Left kidney (tissue), 2 donors: ENCODE data around the gene MS4A3. TPM values are rescaled to one million over a fixed set of nuclear protein-coding genes. Genes with fewer than 3 reads are reported as not detected.
"Not testable (repeated sequence)": the region's sequence is repeated elsewhere in the genome, so short reads cannot be mapped to it uniquely, and the experiment has no call there.

Source experiments
- DNase-seq: peaks from one replicate; pipeline ENCODE4 v3.0.0-alpha.2; 2013
- polyA plus RNA-seq: library from polyadenylated mRNA; unstranded; fragments of 120-200 nt; gene quantifications from one replicate; pipeline ENCODE4 v1.2.1, GENCODE V29; 2013; ENCODE audit not compliant: insufficient read length

MS4A3 gene
- polyA plus RNA-seq, 1 donor, result 0.52 TPM

DNA sequence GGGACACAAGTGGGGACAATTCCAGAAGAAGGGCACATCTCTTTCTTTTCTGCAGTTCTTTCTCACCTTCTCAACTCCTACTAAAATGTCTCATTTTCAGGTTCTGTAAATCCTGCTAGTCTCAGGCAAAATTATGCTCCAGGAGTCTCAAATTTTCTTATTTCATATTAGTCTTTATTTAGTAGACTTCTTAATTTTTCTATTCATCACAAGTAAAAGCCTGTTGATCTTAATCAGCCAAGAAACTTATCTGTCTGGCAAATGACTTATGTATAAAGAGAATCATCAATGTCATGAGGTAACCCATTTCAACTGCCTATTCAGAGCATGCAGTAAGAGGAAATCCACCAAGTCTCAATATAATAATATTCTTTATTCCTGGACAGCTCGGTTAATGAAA, 31.9 kb downstream of the MS4A3 start, which contains the start of gene MS4A2:
TSS of gene MS4A2 (plus strand) at position 301 of the 400 bp plus-strand sequence. CDS start 102 bp downstream, outside the sequence.
- no peak for DNase-seq

DNA sequence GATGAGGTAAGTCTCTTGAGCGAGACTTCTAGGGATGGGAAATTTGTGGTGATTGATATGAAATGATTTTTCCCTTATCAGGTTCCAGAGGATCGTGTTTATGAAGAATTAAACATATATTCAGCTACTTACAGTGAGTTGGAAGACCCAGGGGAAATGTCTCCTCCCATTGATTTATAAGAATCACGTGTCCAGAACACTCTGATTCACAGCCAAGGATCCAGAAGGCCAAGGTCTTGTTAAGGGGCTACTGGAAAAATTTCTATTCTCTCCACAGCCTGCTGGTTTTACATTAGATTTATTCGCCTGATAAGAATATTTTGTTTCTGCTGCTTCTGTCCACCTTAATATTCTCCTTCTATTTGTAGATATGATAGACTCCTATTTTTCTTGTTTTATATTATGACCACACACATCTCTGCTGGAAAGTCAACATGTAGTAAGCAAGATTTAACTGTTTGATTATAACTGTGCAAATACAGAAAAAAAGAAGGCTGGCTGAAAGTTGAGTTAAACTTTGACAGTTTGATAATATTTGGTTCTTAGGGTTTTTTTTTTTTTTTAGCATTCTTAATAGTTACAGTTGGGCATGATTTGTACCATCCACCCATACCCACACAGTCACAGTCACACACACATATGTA, 39.1 kb downstream of the MS4A3 start:
- DNase-seq, result no peak

DNA sequence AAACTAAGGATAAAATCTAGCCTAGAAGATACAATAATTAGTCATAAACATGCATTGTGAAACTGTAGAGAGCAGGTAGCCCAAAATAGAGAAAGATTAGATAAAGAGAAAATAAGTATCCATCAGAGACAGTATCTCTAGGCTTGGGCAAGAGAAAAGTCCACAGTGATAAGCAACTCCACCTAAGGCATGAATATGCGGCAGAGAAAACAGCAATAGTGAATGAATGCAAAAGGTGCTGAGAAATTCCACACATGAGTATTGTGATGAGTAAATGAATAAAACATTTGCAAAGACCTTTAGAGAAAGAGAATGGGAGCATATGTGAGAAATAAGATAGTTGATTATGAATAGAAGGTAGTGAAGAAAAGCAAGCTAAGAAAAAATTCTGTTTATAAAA, 40.7 kb downstream of the MS4A3 start:
- no peak for DNase-seq

DNA sequence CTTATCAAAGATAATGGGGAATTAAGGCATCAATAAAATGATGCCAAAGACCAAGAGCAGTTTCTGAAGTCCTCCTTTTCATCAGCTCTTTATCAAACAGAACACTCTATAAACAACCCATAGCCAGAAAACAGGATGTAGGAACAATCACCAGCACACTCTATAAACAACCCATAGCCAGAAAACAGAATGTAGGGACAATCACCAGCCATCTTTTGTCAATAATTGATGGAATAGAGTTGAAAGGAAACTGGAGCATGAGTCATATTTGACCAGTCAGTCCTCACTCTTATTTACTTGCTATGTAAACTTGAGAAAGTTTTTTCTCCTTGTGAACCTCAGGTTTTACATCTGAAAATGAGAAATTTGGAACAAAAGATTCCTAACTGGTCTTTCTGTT, 42.0 kb downstream of the MS4A3 start:
- DNase-seq, result no peak

DNA sequence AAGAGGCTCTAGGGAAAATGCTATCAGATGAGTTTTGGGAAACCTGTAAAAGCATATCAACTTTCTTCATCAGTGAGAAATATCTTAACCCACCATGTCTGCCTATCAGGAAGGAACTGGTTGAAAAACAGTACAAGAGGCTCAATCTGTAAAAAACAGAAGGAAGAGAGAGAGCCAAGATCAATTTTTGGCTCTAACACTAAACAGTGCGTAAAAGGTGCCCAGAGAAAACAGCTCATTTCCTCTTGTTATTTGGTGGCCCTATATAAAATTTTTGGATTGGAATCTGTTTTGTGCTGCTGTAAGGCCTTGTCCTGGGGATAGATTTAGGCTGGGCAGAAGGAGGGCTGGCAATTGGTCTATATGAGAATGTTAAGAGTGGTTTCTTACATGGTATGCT, 44.1 kb downstream of the MS4A3 start:
- no peak for DNase-seq

DNA sequence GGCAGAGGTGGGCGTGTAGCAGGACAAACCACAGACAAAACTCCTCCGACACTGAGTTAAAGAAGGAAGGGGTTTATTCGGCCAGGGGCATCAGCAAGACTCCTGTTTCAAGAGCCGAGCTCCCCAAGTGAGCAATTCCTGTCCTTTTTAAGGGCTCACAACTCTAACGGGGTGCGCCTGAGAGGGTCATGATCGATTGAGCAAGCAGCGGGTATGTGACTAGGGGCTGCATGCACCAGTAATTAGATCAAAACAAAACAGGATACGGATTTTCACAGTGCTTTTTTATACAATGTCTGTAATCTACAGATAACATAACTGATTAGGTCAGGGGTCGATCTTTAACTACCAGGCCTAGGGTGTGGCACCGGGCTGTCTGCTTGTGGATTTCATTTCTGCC, 44.9 kb downstream of the MS4A3 start:
- DNase-seq, result not testable (repeated sequence)

DNA sequence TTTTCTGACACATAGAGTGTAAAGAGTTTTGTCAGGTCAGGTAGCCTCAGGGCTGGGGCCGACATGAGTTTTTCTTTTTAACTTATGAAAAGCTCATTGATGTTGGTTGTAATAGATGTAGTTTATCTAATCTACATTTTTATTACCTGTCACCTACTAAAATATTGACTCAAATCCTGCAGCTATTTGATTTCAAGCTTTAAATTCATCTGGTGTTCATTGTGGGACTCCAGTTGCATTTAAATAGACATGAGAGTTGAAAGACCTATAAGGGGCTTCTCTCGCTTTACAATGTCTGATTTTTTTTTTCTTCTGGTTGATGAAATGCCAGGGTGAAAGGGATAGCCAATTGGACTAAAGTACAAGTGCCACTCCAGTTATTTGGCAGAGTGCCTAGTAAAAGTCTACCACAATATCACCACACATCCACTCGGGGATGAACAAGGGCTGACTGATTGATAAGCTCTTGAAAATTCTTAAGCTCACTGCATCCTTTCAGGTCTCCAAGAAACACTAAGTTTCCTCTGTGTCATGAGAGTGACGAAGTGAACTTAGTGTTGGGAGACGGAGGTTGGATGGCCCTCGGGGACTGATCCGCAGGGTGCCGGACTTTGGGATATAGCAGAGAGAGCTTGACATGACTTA, 48.1 kb downstream of the MS4A3 start:
- not testable (repeated sequence) for DNase-seq

DNA sequence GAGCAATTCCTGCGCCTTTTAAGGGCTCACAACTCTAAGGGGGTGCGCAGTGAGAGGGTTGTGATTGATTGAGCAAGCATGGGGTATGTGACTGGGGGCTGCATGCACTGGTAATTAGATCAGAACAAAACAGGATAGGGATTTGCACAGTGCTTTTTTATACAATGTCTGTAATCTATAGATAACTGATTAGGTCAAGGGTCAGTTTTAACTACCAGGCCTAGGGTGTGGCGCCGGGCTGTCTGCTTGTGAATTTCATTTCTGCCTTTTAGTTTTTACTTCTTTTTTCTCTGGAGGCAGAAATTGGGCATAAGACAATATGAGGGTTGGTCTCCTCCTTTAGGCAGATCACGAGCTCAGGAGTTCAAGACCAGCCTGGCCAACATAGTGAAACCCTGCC, 52.2 kb downstream of the MS4A3 start:
- DNase-seq, result not testable (repeated sequence)

DNA sequence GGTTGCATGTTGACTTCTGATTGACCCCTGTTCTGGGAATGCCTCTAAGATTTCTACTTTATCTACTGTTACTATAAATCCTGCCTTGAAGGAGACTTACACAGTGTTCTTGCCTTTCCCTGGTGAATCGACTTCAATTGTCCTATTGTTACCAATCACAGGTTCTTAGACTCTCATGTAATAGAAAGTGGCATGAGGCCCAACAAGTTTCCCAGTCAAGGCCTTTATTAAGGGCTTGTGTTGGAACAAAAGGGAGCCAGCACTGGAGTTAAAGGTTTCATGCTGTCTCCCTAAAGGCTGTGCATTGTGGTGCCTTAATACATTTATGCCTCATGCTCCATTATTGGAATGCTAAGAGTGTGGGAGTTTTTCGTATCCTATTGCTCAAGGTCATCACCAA, 55.3 kb downstream of the MS4A3 start:
- DNase-seq, result no peak

DNA sequence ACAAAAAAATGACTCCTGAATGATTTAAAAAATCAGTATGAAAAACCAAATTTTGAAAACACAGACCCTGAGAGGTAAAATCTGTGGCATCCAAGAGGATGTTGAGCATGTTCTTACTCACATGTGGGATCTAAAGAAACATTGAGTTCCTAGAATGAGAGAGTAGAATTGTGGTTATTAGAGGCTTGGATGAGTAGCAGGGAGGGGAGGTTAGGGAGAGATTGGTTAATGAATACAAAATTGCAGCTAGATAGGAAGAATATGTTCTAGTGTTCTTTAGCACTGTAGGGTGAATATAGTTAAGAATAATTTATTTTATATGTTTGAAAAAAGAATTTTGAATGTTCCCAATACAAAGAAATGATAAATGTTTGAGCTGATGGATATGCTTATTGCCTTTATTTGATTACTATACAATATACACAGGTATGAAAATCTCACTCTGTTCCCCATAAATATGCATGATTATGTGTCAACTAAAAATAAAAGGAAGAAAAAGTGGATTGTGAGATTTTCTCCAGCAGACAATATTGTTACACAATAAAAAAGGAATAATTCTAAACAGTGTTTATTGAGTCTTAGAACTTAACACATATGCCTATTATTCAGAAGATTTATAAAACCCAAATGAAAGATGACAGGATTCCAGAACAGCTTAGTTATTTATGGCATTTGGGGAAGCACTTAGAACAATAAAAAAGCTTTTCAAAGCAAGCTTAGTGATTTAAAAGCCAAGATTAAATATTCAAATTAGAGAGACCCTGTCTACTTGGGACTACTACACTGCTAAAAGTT, 60.7 kb downstream of the MS4A3 start:
- no peak for DNase-seq

DNA sequence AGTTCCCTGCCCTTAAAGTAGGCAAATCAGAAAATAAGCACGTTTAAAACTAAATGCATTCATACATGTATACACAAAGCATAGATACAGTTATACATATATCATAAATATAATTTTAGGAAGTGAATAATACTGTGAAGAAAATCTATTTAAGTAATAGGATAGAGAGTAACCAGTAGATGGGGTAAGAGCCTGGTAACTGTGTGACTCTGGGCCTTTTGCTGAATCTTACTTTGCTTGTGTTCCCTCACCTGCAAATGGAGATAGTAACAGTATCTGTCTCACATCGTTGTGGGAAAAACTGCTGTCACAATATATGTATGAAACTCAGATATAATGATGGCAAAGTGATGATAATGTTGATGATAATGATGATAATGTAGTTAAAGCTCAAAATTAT, 61.9 kb downstream of the MS4A3 start:
- no peak for DNase-seq

DNA sequence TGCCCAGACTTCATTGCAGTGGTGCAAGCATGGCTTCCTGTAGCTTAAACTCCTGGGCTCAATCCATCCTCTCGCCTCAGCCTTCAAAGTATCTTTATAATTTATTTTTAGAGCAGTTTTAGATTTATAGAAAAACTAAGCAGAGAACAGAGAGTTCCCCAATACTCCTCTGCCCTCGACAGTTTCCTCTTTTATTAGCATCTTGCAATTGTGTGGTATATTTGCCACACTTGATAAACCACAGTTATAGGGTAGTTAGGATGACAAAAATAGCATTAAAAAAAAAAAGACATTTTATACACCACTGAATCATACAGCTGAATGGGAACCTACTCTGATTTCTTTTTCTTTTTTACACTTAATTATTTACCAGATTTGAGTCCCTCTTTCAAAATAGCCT, 63.2 kb downstream of the MS4A3 start:
- no peak for DNase-seq

Other genes with a start within 250 kb of the MS4A3 start
- 60.4 TPM for gene MRPL16, start 245.9 kb upstream of the MS4A3 start, polyA plus RNA-seq
- gene CBLIF, start 211.2 kb upstream of the MS4A3 start, polyA plus RNA-seq, result 0.20 TPM
- gene TCN1, start 190.2 kb upstream of the MS4A3 start, polyA plus RNA-seq, result not detected
- not detected for gene OOSP3, start 177.9 kb upstream of the MS4A3 start, polyA plus RNA-seq
- gene OOSP1, start 118.2 kb upstream of the MS4A3 start, polyA plus RNA-seq, result 0.35 TPM
- gene OOSP4A, start 92.6 kb upstream of the MS4A3 start, polyA plus RNA-seq, result 0.33 TPM
- not detected for gene OOSP4B, start 39.5 kb upstream of the MS4A3 start, polyA plus RNA-seq
- not detected for gene OOSP2, start 16.3 kb upstream of the MS4A3 start, polyA plus RNA-seq
- gene MS4A2, start 32.0 kb downstream of the MS4A3 start, polyA plus RNA-seq, result 0.07 TPM
- 14.2 TPM for gene MS4A6A, start 126.4 kb downstream of the MS4A3 start, polyA plus RNA-seq
- gene MS4A4E, start 186.5 kb downstream of the MS4A3 start, polyA plus RNA-seq, result 0.76 TPM
- 3.3 TPM for gene MS4A4A, start 224.0 kb downstream of the MS4A3 start, polyA plus RNA-seq